Prostate gland (tissue), 2 donors: ENCODE measurements around the gene SEC61A1.

ENCODE experiments used
- POLR2A ChIP-seq: fragments of 450-650 bp; IDR thresholded peaks from one replicate; pipeline ENCODE4 v1.6.1; 2016; ENCODE audit warnings: antibody characterized with exemption, mild to moderate bottlenecking
- POLR2AphosphoS5 ChIP-seq: sonication (generic); formaldehyde crosslinking; IDR thresholded peaks from one replicate; pipeline ENCODE4 v1.6.1; 2017; ENCODE audit warnings: antibody characterized with exemption
- TF ChIP-seq, protein P1 (sequence below), 4 experiments: fragments of 200-600 bp in 2 of 4; fragments of 450-650 bp in 2 of 4; sonication (generic) in 2 of 4; IDR thresholded peaks; 1 replicate in 3 of 4; 2 replicates in 1 of 4; pipeline ENCODE4 v1.5.1; 2016 to 2019; ENCODE audit warnings: antibody characterized with exemption in 4 of 4, mild to moderate bottlenecking in 2 of 4, moderate library complexity in 2 of 4

DNA sequence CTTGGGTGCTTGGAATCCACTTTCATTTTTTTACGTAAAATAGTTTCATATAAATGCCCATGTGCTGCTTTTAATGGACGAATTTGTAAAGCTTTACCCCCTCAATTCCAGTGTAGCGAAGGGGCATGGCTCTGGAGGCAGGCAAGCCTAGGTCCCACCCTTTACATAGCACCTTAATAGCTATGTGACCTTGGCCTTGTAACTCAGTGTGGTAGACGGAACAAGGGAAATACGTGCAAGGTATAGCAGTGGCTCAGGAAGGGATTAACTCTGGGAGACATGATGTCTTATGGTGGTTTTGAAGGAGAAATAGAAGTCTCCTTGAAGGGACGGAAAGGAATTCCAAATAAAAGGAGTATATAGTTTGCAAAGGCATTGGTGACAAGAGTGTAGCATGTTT, 1.4 kb downstream of the SEC61A1 start:
- no peak for TF ChIP-seq POLR2AphosphoS5
- TF ChIP-seq, protein P1, sequence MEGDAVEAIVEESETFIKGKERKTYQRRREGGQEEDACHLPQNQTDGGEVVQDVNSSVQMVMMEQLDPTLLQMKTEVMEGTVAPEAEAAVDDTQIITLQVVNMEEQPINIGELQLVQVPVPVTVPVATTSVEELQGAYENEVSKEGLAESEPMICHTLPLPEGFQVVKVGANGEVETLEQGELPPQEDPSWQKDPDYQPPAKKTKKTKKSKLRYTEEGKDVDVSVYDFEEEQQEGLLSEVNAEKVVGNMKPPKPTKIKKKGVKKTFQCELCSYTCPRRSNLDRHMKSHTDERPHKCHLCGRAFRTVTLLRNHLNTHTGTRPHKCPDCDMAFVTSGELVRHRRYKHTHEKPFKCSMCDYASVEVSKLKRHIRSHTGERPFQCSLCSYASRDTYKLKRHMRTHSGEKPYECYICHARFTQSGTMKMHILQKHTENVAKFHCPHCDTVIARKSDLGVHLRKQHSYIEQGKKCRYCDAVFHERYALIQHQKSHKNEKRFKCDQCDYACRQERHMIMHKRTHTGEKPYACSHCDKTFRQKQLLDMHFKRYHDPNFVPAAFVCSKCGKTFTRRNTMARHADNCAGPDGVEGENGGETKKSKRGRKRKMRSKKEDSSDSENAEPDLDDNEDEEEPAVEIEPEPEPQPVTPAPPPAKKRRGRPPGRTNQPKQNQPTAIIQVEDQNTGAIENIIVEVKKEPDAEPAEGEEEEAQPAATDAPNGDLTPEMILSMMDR (IDR thresholded peaks at IDR 0.05): no peak
- no peak for TF ChIP-seq POLR2A
